CD1c-positive myeloid dendritic cell (primary cell): ENCODE data around the gene TBPL2.
"Not testable (repeated sequence)": the region's sequence is repeated elsewhere in the genome, so short reads cannot be mapped to it uniquely, and the experiment has no call there.

Source experiments
- DNase-seq: peaks from one replicate; pipeline ENCODE4 v3.0.0-alpha.2; 2016; ENCODE audit errors: extremely low spot score

The TBPL2 gene

DNA sequence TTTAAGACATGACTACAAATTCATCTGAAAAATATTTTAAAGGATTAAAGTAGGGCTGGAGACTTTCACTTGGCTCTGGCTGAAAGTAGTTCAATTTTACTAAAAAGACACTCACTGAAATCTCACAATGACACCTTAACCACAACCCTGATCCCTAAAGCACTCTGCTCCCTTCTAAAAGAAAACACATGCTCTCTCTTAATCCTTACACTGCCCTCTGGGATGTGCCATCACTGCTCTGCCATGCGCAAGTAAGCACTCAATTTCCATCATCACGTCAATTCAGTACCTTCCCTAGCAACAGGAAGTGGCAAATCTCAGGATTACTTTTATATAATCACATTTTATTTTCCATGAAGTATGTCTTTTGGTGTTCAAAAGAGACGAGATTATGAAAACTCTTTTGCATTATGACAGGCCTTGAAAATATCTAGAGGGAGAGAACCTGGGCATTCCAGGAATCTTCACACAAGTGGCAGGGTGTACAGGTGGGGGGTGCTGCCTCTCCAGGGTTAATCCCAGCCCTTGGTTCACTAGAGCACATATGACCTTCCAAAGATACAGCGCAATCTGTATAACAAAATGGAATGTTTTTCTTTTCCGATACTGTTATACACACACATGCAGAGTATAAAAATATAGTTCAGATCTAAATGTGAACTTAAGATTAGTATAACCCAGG, 36.1 kb downstream of the TBPL2 start:
- DNase-seq, result no peak

DNA sequence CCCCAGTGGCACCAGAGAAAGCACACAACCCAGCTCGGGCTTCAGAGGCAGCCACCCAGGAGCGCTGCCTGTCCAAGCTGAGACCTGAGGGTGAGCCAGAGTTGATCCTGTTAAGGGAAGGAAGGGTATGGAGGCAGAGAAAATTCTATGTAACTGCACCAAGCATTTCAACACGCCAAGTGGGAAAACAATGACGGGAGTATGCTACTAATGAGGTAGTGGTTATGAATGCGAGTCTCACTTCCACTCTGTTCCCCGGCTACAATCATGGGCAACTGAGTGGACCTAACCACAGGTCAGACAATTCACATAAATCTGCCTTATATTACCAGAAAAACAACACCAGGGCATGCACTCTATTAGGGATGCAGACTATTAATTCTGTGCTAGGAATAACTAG, 38.7 kb downstream of the TBPL2 start:
- DNase-seq, result peak; percentile 68

DNA sequence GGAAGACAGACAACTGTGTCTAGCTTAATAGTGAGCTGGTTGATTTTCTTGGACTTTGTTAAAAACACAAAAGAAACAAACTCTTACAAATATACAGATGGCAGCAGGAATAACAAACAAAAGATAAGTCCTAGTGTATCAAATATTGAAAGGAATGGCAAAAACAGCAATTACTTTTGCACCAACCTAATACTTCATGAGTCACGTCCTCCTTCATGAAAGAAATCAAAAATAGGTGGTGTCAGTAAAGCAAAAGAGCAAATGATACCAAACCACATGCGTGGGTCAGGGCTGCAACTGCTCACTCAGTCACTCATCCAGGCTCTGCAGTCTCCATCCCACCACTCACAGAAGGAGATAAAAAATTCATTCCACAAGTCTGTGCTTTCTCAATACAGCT, 40.6 kb downstream of the TBPL2 start:
- DNase-seq, result no peak

- DNase-seq, result no peak
Observed at GRCh38 chr14:55399183-55399582, 41.2 kb downstream of the TBPL2 start.

DNA sequence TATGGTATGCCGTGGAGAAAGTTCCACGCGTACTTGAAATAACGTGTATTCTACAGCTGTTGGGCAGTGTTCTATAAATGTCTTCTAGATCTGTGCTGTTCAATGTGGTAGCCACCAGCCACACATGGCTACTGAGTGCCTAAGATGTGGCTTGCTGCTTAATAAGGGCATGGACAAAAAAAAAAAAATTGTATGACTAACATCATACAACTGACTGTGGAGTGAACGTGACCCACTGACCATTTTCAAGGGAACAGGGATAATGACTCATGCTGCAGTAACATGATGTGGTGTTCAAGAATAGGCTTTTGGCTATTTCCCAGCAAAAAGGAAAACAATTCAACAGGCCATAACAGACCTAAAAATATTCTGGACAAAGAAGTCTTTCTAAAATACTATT, 41.7 kb downstream of the TBPL2 start:
- DNase-seq, result peak; percentile 68

- DNase-seq, result no peak
Observed at GRCh38 chr14:55389330-55389729, 51.1 kb downstream of the TBPL2 start.

- no peak for DNase-seq
Observed at GRCh38 chr14:55388160-55388559, 52.3 kb downstream of the TBPL2 start.

DNA sequence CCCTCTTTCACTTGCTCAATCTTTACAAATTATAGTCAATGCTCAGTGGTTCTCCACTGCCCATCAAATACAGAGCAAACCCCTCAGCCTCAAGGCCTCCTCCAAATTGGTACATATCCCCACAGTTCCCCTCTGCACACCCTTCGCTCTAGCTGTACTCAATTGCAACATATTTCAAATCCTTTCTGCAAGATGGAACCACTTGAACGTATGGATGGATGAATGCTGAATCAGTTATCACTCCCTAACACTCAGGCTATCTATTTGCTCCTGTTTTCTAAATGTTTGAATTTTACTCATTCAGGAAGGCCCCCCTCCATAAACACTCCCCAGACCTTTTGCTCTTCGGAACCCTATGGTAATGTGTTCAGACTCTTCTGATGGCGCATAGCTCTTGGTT, 53.3 kb downstream of the TBPL2 start:
- DNase-seq, result no peak

GRCh38 chr14:55386037-55386808, 54.2 kb downstream of the TBPL2 start:
- DNase-seq, result no peak

- DNase-seq, result no peak
Observed at GRCh38 chr14:55384536-55384935, 55.9 kb downstream of the TBPL2 start.

- no peak for DNase-seq
Observed at GRCh38 chr14:55383541-55384140, 56.8 kb downstream of the TBPL2 start.

- DNase-seq, result not testable (repeated sequence)
Observed at GRCh38 chr14:55383056-55383466, 57.4 kb downstream of the TBPL2 start.

DNA sequence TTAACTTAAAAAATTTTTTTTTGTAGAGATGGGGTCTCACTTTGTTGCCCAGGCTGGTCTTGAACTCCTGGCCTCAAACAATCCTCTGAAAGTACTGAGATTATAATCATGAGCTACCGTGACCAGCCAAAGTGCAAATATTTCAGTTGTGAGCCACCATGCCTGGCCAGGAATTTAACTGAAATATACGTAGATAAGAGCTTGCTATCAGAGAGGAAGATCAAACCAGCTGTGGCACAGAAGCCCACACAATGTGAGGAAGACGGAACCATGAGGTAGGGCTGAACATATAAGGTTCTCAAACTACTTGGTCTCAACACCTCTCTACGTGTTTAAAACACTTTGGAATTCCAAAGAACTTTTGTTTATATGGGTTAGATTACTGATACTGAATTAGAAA, 57.9 kb downstream of the TBPL2 start:
- DNase-seq, result no peak

DNA sequence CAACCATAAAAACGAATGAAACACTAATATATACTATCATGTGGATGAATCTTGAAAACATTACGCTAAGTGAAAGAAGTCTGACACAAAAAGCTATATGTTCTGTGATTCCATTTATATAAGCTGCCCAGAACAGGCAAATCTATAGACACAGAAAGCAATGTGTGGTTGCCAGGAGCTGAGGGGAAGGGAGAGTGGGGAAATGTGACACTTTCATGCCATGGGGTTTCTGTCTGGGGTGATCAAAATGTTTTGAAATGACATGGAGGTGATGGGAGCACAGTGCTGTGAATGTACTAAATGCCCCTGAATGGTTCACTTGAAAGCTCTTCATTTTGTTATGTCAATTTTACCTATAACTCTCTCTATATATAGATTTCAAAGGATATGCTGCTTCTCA, 58.9 kb downstream of the TBPL2 start:
- DNase-seq, result no peak

GRCh38 chr14:55381040-55381439, 59.4 kb downstream of the TBPL2 start:
- no peak for DNase-seq

- no peak for DNase-seq
Observed at GRCh38 chr14:55377236-55377635, 63.2 kb downstream of the TBPL2 start.

GRCh38 chr14:55374771-55375170, 65.6 kb downstream of the TBPL2 start:
- no peak for DNase-seq

DNA sequence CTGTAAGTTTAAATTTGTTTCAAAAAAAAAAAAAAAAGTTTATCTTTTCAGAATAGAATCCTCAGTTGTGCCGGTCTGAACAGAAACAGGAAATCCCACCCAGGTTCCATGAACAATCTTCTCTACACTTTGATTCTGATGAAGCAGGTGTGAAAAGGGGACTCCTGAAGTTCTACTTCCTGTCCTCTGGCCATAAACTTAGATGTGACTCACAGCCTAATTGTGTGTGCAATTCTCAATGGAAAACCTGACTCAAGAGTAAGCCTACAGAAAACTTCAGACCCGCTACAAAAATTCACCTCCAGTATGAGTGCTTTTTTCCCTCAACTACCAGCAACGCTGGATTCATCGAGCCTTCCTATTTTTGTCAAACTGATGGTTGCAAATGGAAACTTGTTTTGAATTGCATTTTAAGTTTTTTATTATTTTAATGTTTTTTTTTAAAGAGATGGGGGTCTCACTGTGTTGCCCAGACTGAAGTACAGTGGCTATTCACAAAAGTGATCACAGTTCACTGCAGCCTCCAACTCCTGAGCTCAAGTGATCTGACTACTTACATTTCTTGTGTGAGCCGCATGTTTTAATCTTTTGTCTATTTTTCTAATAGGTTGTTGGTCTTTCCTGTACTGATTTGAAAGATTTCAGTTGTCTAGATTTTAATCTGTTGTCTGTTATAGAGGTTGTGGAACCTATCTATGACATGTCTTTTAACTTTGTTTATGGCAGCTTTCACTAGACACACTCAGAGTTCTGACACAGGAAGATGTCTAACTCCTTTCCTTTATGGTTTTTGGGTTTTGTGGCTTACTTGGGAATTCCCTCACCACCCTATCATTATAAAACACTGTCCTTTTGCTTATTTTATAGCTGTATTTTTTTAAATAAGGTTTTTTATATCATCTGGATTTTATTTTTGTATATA, 66.4 kb downstream of the TBPL2 start:
- peak; percentile 18 for DNase-seq

DNA sequence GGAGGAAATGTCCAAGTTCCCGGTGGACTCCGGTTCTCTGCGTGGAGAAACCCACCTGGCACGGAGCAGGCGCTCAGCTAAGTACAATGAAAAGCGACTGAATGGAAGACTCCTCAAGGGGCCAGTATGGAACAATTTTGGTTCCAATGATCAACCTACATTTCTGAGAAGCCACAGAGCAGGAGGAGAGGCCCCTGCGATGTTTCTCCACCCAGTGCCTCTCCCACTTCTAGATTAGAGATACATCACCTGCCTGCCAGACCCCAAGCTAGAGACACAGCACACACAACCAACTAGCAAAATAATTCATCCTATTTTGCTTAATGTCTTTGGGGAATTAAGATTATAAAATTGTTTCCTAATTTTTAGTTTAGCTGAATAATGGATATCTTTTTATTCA, 67.6 kb downstream of the TBPL2 start:
- DNase-seq, result no peak

GRCh38 chr14:55372423-55372822, 68.0 kb downstream of the TBPL2 start:
- no peak for DNase-seq

GRCh38 chr14:55370883-55371455, 69.4 kb downstream of the TBPL2 start:
- no peak for DNase-seq

- no peak for DNase-seq
Observed at GRCh38 chr14:55366271-55366670, 74.1 kb downstream of the TBPL2 start.
